Upper lobe of right lung (tissue), 1 donor: ENCODE results near the gene SERINC2. TPM values are rescaled to one million over a fixed set of nuclear protein-coding genes. Genes with fewer than 3 reads are reported as not detected.

ENCODE experiments used
- ATAC-seq: fragments of 200-7000 bp; cut with Tn5 transposase; one replicate; pipeline ENCODE4 v1.9.1; 2020; ENCODE audit warnings: mild to moderate bottlenecking, moderate library complexity
- DNase-seq: peaks from one replicate; pipeline ENCODE4 v3.0.0-alpha.2; 2020
- H3K27ac ChIP-seq: fragments of 200-600 bp; one replicate; pipeline ENCODE4 v1.8.0; 2022
- H3K27me3 ChIP-seq: fragments of 200-600 bp; one replicate; pipeline ENCODE4 v1.8.0; 2022; ENCODE audit warnings: mild to moderate bottlenecking
- H3K36me3 ChIP-seq: fragments of 200-600 bp; one replicate; pipeline ENCODE4 v1.8.0; 2022
- H3K4me1 ChIP-seq: fragments of 200-600 bp; one replicate; pipeline ENCODE4 v1.8.0; 2022
- H3K4me3 ChIP-seq: fragments of 200-600 bp; one replicate; pipeline ENCODE4 v1.8.0; 2022; ENCODE audit warnings: mild to moderate bottlenecking
- H3K9me3 ChIP-seq: fragments of 200-600 bp; one replicate; pipeline ENCODE4 v1.8.0; 2022
- intact Hi-C: fragments of 100-400 bp; cut with DNase I; formaldehyde crosslinking; loops from one replicate; pipeline ENCODE4 v1.11.0; 2022
- total RNA-seq: library from RNA; stranded (reverse); fragmentation: NEBNext Ultra II Directional; extraction: Animal tissue kit (Norgen Biotek cat#: 25700); gene quantifications from one replicate; pipeline ENCODE4 v1.2.1, GENCODE V29; 2021
- TF ChIP-seq, protein P1 (sequence below): fragments of 200-600 bp; IDR thresholded peaks from one replicate; pipeline ENCODE4 v1.8.0; 2022; ENCODE audit warnings: antibody characterized with exemption
- donor health status: DM: no; HTN: yes; CAD: no; lungs with severe emphysema.

The SERINC2 gene
- total RNA-seq, 1 donor from 2014 or later = 40.6 TPM

DNA sequence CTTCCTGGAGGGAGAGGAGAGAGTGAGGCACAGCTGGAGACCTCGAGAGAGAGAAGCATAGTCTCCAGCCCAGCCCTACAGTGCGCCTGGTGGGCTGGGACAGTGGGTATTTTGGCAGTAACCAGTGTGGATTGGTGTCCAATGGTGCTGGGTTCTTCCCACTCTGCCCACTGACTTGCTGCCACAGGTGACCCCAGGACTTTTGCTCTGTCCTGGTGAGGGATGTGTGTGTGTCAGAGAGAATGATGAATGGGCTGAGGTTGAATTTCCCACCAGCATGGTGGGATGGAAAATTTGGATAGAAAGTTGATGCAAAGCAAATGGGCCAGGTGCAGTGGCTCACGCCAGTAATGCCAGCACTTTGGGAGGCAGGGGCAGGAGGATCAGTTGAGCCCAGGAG is 26.3 kb downstream of the SERINC2 start:
- DNase-seq (peak; percentile 27), ATAC-seq (no peak)

DNA sequence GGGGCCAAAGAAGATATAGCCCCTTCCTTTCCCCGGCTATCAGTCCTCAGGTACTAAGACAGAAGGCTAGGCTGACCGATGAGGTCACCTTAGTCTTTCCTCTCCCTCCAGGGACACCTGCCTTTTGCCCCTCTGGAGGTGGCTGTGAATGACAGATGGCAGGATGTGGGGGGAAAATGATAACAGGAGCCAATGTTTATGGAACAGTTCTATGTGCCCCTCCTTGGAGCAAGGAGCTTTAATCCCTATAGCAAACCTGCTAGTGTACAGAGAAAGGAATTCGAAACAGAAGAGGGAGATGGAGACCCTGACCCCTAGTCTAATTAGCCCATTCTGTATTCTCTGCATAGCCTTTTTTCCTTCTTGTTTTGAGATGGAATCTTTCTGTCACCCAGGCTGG is 28.1 kb downstream of the SERINC2 start:
- H3K4me1 ChIP-seq = no peaks in the 10 kb centered on the region
- no peak overlapping the region for H3K4me3 ChIP-seq
- H3K27ac ChIP-seq = no peak overlapping the region
- intact Hi-C loops = no loop called here
- ATAC-seq (no peak), DNase-seq (peak; percentile 2)
- H3K9me3 ChIP-seq = no peaks in the 10 kb centered on the region
- H3K36me3 ChIP-seq = no peaks in the 10 kb centered on the region
- H3K27me3 ChIP-seq = no peaks in the 10 kb centered on the region
- TF ChIP-seq, protein P1, sequence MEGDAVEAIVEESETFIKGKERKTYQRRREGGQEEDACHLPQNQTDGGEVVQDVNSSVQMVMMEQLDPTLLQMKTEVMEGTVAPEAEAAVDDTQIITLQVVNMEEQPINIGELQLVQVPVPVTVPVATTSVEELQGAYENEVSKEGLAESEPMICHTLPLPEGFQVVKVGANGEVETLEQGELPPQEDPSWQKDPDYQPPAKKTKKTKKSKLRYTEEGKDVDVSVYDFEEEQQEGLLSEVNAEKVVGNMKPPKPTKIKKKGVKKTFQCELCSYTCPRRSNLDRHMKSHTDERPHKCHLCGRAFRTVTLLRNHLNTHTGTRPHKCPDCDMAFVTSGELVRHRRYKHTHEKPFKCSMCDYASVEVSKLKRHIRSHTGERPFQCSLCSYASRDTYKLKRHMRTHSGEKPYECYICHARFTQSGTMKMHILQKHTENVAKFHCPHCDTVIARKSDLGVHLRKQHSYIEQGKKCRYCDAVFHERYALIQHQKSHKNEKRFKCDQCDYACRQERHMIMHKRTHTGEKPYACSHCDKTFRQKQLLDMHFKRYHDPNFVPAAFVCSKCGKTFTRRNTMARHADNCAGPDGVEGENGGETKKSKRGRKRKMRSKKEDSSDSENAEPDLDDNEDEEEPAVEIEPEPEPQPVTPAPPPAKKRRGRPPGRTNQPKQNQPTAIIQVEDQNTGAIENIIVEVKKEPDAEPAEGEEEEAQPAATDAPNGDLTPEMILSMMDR = no peak

More for the DNA sequence above, 26.3 kb downstream of the SERINC2 start:
- H3K27ac ChIP-seq = no peak overlapping the region
- H3K4me3 ChIP-seq = no peak overlapping the region
- TF ChIP-seq, protein P1 = no peak
- H3K27me3 ChIP-seq = no peaks in the 10 kb centered on the region
- H3K36me3 ChIP-seq = no peaks in the 10 kb centered on the region
- no peaks in the 10 kb centered on the region for H3K9me3 ChIP-seq
- no peaks in the 10 kb centered on the region for H3K4me1 ChIP-seq
- intact Hi-C loops = no loop called here

DNA sequence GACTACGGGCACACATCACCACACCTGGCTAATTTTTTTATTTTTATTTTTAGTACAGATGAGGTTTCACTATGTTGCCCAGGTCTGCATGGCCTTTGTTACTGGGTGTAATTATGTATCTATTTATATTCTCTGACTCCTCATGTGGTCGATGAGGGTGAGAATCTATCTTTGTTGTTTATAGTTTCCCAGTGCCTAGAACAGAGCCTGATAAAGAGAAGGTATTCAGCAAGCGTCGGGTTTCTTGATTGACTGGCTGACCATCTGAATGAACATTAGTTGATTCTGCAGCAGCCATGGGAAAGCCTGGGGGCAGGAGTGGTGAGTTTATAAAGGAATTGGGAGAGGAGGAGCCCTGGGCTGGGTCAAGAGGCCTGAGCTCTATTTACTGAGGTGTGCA is 28.5 kb downstream of the SERINC2 start:
- Histone ChIP-seq H3K36me3 (no peaks in the 10 kb centered on the region), H3K27ac (no peak overlapping the region), H3K4me3 (no peak overlapping the region), H3K9me3 (no peaks in the 10 kb centered on the region), H3K4me1 (no peaks in the 10 kb centered on the region), H3K27me3 (no peaks in the 10 kb centered on the region)
- TF ChIP-seq, protein P1 = no peak
- no peak for ATAC-seq
- intact Hi-C loops = no loop called here
- no peak for DNase-seq

DNA sequence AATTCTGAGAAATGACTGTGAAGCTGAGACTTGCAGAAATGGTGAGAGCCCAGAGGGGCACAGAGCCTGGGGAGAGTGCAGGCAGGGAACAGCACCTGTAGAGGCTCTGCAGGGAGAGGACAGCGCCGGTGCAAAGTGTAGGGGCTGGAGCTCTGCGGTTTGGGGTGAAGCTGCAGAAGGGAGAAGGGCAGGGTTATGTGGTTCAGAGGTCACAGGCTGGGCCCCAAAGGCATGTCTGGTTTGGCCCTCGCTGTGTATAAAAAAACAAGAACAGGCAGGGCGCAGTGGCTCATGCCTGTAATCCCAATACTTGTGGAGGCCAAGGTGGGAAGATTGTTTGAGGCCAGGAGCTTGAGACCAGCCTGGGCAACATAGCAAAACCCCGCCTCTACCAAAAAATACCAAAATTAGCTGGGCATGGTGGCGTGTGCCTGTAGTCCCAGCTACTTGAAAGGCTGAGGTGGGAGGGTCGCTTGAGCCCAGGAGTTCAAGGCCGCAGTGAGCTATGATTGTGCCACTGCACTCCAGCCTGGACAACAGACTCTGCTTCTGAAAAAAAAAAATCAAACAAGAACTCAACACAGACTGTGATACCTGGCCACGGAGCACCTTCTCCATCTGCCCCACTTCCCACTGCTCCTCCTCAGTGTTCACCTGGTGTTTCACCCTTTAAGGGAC is 29.1 kb downstream of the SERINC2 start:
- Histone ChIP-seq H3K27me3 (no peaks in the 10 kb centered on the region), H3K4me1 (no peaks in the 10 kb centered on the region), H3K27ac (no peak overlapping the region), H3K36me3 (no peaks in the 10 kb centered on the region), H3K9me3 (no peaks in the 10 kb centered on the region), H3K4me3 (no peak overlapping the region)
- ATAC-seq (no peak), DNase-seq (peak; percentile 28)
- TF ChIP-seq, protein P1 = no peak
- intact Hi-C loops = no loop called here

DNA sequence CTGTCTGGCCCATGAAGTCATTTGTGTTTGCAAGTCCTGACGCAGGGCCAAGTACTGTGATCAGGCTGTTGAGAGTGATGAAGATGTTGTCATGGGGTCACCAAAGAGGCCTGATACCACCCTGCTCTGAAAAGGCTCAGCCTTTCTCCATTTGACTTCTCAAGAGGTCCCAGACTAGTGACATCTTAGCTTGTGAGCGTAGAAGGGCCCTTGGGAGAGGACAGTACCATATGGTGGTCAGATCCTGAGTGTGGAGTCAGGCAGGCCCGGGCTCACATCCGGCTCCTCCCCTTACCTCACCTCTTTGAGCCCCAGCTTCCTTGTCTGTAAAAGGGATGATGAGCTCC is 29.6 kb downstream of the SERINC2 start:
- no peaks in the 10 kb centered on the region for H3K27me3 ChIP-seq
- H3K4me1 ChIP-seq = no peaks in the 10 kb centered on the region
- intact Hi-C loops = no loop called here
- TF ChIP-seq, protein P1 = no peak
- no peaks in the 10 kb centered on the region for H3K36me3 ChIP-seq
- DNase-seq (no peak), ATAC-seq (no peak)
- H3K27ac ChIP-seq = no peak overlapping the region
- H3K9me3 ChIP-seq = no peaks in the 10 kb centered on the region
- no peak overlapping the region for H3K4me3 ChIP-seq

DNA sequence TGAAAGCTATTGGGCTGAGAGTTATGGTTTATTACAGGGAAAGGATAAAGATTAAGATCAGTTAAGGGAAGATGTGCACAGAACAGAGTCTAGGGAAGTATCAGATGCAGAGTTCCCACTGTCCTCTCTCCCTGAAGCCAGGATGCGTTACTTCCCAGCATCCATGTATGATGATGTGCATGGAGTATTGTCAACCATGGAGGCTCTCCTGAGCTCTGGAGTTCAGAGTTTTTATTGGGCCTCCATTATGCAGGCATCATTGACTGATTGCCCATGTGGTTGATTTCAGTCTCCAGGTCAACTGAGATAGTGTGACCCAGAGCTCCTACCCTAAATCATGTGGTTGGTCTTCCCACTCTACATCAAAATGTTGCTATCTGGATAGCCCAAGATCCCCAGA is 30.7 kb downstream of the SERINC2 start:
- Histone ChIP-seq H3K9me3 (no peaks in the 10 kb centered on the region), H3K27me3 (no peaks in the 10 kb centered on the region), H3K4me1 (no peaks in the 10 kb centered on the region), H3K36me3 (no peaks in the 10 kb centered on the region), H3K4me3 (no peak overlapping the region), H3K27ac (no peak overlapping the region)
- intact Hi-C loops = no loop called here
- DNase-seq (no peak), ATAC-seq (no peak)
- TF ChIP-seq, protein P1 = no peak
